Heart right ventricle (tissue), 16 donors: Measurements from ENCODE around the gene ADPGK. TPM values are rescaled to one million over a fixed set of nuclear protein-coding genes. Genes with fewer than 3 reads are reported as not detected.

Experiments used
- ATAC-seq, 8 donors: fragments of 200-7000 bp; cut with Tn5 transposase; one replicate each; pipeline ENCODE4 v1.9.1; 2020; ENCODE audit warnings: mild to moderate bottlenecking in 8 of 8, moderate library complexity in 8 of 8, moderate number of reproducible peaks in 1 of 8
- DNase-seq, 2 donors: peaks; one replicate each; pipeline ENCODE4 v3.0.0-alpha.2; 2020
- H3K27ac ChIP-seq, 10 donors: fragments of 200-600 bp; sonication (generic) in 2 of 10; one replicate each; pipeline versions ENCODE4 v1.5.0 to v1.8.0; 2020 to 2022; ENCODE audit warnings: mild to moderate bottlenecking in 3 of 10
- H3K27me3 ChIP-seq, 7 donors: fragments of 200-600 bp; one replicate each; pipeline ENCODE4 v1.8.0; 2021 to 2022; ENCODE audit warnings: mild to moderate bottlenecking in 2 of 7
- H3K36me3 ChIP-seq, 9 donors: fragments of 200-600 bp; sonication (generic) in 1 of 9; one replicate each; pipeline versions ENCODE4 v1.5.0 to v1.8.0; 2020 to 2022; ENCODE audit warnings: mild to moderate bottlenecking in 2 of 9
- H3K4me1 ChIP-seq, 9 donors: fragments of 200-600 bp; sonication (generic) in 1 of 9; one replicate each; pipeline versions ENCODE4 v1.5.0 to v1.8.0; 2020 to 2022; ENCODE audit warnings: mild to moderate bottlenecking in 4 of 9
- H3K4me3 ChIP-seq, 10 donors: fragments of 200-600 bp; sonication (generic) in 2 of 10; one replicate each; pipeline versions ENCODE4 v1.5.0 to v1.8.0; 2020 to 2022; ENCODE audit warnings: mild to moderate bottlenecking in 7 of 10, moderate library complexity in 2 of 10
- H3K9me3 ChIP-seq, 11 donors: fragments of 200-600 bp in 10 of 11; sonication (generic) in 2 of 11; one replicate each; pipeline versions ENCODE4 v1.5.0 to v1.8.0; 2013 to 2022; ENCODE audit warnings: mild to moderate bottlenecking in 2 of 11, control low read depth in 1 of 11, moderate library complexity in 1 of 11
- CTCF ChIP-seq, 9 donors: fragments of 200-600 bp; sonication (generic) in 2 of 9; IDR thresholded peaks; one replicate each; pipeline versions ENCODE4 v1.5.0 to v1.8.0; 2021 to 2022; ENCODE audit warnings: antibody characterized with exemption in 9 of 9, mild to moderate bottlenecking in 5 of 9, moderate library complexity in 1 of 9
- WGBS, 2 donors: extraction: QIAGEN DNeasy Blood & Tissue Kit; methylation state at CpG; one replicate each; pipeline ENCODE4 v1.1.7; 2013; ENCODE audit warnings: inconsistent platforms in 1 of 2; 5-methylcytosine and 5-hydroxymethylcytosine counted together
- intact Hi-C, 10 donors: fragments of 100-400 bp; cut with DNase I; formaldehyde crosslinking; loops; one replicate each; pipeline versions ENCODE4 v1.11.1 to v1.14.2; 2022
- polyA plus RNA-seq, 2 donors: library from polyadenylated mRNA; stranded (reverse); fragments of 200-250 nt; gene quantifications; one replicate each; pipeline ENCODE4 v1.2.3, GENCODE V29; 2013
- total RNA-seq, 10 donors: library from RNA; stranded (reverse); fragmentation: NEBNext Ultra II Directional in 3 of 10; extraction: Animal tissue kit (Norgen Biotek cat#: 25700) in 3 of 10; gene quantifications; one replicate each; pipeline versions ENCODE4 v1.2.1 to v1.2.4, GENCODE V29; 2021 to 2023
- donor health status: Arrhythmogenic right ventricular cardiomyopathy.
- donor health status: ischemic (EF 13 %, LVEDD 7.1; RV severe dilation, severe dysfunction).
- donor health status: healthy with polysubstance abuse.
- donor health status: DM: no; HTN: yes; CAD: no.
- donor health status: DM: no; HTN: no; CAD: no.
- donor health status: ischemic (EF 25% LVEDD 6.9; RV normal size, moderate dysfunction).
- donor health status: ischemic (EF 25% LVEDD 5.7; RV mildly dilated, moderate dysfunction).
- donor health status: healthy.
- donor health status: DM: yes; HTN: yes; CAD: no.
- donor health status: Ischemic cardiomyopathy.
- donor health status: ischemic (EF 35%, LVEDD 5.7; RV mildly dilated, moderate dysfunction).
- donor health status: nonischemic (EF 11% LVEDD 7.7; RV severe dilation, severe dysfunction).
- donor health status: DM: yes; HTN: yes; CAD: no.
- donor health status: PGD.
- donor health status: ischemic (EF 29% LVEDD 5.4; RV normal size, mild dysfunction).
- donor health status: nonischemic (EF 23%, LVEDD 6.1; RV moderate dilation, normal function).

Gene ADPGK
- total and polyA plus RNA-seq, 12 donors, result 6.4 to 22.8 (median 10.9) TPM

GRCh38 chr15:72735111-72735510 is 48.4 kb downstream of the ADPGK start:
- peak in 1 of 8 donors; percentile 34 for ATAC-seq
- peaks cover 0 to 8% (median 0%) of the 10 kb centered on the region in 9 donors for H3K4me1 ChIP-seq
- intact Hi-C loops, result no loop called here
- peaks cover 0 to 94% (median 52%) of the 10 kb centered on the region in 9 donors for H3K36me3 ChIP-seq
- H3K27ac ChIP-seq, result no peak overlapping the region
- DNase-seq, result no peak
- TF ChIP-seq CTCF (IDR thresholded peaks at IDR 0.05), result no peak
- H3K4me3 ChIP-seq, result no peak overlapping the region
- H3K27me3 ChIP-seq, result no peaks in the 10 kb centered on the region
- 96% methylated on average over 2 of the region's 2 CpGs for WGBS, 2 donors
- no peaks in the 10 kb centered on the region for H3K9me3 ChIP-seq

DNA sequence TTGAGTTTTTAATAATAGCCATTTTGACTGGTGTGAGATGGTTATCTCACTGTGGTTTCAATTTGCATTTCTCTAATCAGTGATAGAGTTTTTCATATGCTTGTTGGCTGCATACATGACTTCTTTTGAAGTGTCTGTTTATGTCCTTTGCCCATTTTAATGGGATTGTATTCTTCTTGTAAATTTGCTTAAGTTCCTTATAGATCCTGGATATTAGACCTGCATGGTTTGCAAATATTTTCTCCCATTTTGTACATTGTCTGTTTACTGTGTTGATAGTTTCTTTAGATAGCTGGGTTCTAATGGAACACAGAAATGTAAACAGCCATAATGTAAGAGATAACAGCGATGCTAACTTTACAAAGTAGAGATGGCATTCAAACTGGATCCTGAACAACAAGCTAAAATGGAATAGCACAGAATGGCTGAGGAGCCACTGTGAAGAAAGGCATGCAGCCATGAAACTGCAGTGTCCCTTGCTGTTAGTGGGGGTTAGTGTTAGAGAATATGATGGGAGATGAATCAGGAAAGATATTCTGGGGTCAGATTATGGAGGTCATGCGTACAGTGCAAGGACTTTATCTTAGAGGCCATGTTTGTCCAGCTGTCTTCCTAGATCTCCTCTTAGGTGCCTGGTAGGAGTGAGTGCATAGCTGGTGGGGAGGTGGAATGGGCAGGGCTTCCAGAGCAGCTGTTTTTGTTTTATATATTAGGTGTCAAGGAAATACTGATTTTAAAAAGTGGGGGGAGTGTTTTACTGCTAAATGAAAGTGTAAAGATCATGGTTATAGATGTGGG is 49.4 kb downstream of the ADPGK start:
- intact Hi-C loops, result no loop called here
- H3K27me3 ChIP-seq, result no peaks in the 10 kb centered on the region
- WGBS, 2 donors, result 92 to 95% methylated on average over 2 of the region's 2 CpGs
- ATAC-seq, result no peak
- no peak overlapping the region for H3K4me3 ChIP-seq
- no peak overlapping the region for H3K27ac ChIP-seq
- no peak for DNase-seq
- H3K36me3 ChIP-seq, result peaks cover 0 to 94% (median 50%) of the 10 kb centered on the region in 9 donors
- TF ChIP-seq CTCF (IDR thresholded peaks at IDR 0.05), result no peak
- no peaks in the 10 kb centered on the region for H3K9me3 ChIP-seq
- no peaks in the 10 kb centered on the region for H3K4me1 ChIP-seq

- no peak overlapping the region for H3K4me3 ChIP-seq
- H3K27ac ChIP-seq, result no peak overlapping the region
- intact Hi-C loops, result no loop called here
- no peak for TF ChIP-seq CTCF (IDR thresholded peaks at IDR 0.05)
- H3K27me3 ChIP-seq, result no peaks in the 10 kb centered on the region
- peaks cover 0 to 94% (median 35%) of the 10 kb centered on the region in 9 donors for H3K36me3 ChIP-seq
- WGBS, 2 donors, result 94 to 95% methylated on average over 4 of the region's 4 CpGs
- no peaks in the 10 kb centered on the region for H3K4me1 ChIP-seq
- H3K9me3 ChIP-seq, result no peaks in the 10 kb centered on the region
- ATAC-seq (no peak), DNase-seq (no peak)
Measured at GRCh38 chr15:72732516-72732915, 51.0 kb downstream of the ADPGK start.

- Histone ChIP-seq H3K27me3 (no peaks in the 10 kb centered on the region), H3K4me1 (no peaks in the 10 kb centered on the region), H3K9me3 (no peaks in the 10 kb centered on the region), H3K27ac (no peak overlapping the region), H3K4me3 (no peak overlapping the region), H3K36me3 (peaks cover 0 to 94% (median 30%) of the 10 kb centered on the region in 9 donors)
- no peak for DNase-seq
- TF ChIP-seq CTCF (IDR thresholded peaks at IDR 0.05), result no peak
- intact Hi-C loops, result no loop called here
- ATAC-seq, result no peak
Measured at GRCh38 chr15:72732086-72732485, 51.5 kb downstream of the ADPGK start.
